GM12872 (cell line): ENCODE results near the gene HINT1.

Experiments
- TF ChIP-seq, protein P1 (sequence below): IDR thresholded peaks from 3 replicates; pipeline ENCODE4 v1.5.1; 2011; ENCODE audit warnings: low read depth, mild to moderate bottlenecking, low read length, moderate library complexity; ENCODE audit not compliant: insufficient read depth

Gene HINT1

DNA sequence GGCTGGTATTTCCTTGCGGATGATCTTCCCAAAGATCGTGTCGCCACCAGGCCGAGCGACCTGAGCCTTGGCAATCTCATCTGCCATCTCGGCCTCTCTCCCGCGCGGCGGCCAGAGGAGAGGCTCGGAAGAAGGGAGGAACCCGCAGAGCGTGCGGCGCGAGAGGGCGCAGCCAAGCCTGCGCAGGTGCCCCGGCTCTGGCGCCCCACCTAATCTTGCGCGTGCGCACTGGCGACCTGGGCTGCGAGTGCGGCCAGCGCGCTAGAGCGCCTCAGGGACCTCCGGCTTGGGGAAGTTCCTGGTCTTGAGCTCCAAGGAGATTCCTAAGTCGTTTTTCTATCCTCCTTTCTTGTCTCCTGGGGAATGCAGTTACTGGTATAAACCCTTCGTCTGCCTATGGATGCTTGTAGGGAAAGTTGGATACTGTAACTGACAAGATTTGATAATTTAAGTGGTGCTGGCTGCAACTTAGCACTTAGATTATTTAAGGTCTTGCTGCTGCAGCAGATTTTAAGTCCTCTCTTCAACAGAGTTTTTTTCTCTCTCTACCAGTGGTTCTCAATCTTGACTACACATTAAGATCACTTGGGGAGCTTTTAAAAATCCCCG, at the start of gene HINT1:
TSS of gene HINT1 (minus strand) at position 138 of the 609 bp plus-strand sequence. CDS start at position 87, 51 bp downstream.
- TF ChIP-seq, protein P1, sequence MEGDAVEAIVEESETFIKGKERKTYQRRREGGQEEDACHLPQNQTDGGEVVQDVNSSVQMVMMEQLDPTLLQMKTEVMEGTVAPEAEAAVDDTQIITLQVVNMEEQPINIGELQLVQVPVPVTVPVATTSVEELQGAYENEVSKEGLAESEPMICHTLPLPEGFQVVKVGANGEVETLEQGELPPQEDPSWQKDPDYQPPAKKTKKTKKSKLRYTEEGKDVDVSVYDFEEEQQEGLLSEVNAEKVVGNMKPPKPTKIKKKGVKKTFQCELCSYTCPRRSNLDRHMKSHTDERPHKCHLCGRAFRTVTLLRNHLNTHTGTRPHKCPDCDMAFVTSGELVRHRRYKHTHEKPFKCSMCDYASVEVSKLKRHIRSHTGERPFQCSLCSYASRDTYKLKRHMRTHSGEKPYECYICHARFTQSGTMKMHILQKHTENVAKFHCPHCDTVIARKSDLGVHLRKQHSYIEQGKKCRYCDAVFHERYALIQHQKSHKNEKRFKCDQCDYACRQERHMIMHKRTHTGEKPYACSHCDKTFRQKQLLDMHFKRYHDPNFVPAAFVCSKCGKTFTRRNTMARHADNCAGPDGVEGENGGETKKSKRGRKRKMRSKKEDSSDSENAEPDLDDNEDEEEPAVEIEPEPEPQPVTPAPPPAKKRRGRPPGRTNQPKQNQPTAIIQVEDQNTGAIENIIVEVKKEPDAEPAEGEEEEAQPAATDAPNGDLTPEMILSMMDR, result peak; percentile 26; the same call in 1 of the 3 replicates

DNA sequence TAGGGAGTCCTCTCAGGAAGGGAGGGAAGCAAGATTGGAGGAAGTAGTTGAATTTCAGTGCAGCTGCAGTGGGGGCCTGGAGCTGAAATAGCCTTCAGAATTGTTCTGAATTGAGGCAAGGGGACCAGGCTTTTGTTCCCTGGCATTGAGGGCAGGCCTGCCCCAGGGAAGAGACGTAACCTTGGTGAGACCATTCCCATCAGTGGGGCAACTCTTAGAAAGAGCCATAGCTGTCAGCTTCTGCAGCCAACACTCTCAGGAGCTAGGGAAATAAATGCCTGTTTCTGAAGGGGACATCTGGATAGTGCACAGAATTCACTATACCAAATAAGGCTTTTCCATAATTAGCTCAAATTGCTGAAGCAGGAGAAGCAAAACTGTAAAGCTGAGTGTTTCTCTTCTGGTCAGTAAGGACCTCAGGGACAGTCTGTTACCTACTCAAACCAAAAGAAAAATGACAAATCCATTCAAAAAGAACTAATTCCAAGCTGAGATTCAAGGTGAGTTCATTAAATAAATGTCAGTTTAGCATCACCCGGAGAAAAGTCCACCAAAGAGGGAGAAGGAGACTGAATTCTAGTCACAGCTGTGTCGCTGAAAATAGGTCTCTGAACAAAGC, 49.7 kb upstream of the HINT1 start:
- TF ChIP-seq, protein P1, result no peak

DNA sequence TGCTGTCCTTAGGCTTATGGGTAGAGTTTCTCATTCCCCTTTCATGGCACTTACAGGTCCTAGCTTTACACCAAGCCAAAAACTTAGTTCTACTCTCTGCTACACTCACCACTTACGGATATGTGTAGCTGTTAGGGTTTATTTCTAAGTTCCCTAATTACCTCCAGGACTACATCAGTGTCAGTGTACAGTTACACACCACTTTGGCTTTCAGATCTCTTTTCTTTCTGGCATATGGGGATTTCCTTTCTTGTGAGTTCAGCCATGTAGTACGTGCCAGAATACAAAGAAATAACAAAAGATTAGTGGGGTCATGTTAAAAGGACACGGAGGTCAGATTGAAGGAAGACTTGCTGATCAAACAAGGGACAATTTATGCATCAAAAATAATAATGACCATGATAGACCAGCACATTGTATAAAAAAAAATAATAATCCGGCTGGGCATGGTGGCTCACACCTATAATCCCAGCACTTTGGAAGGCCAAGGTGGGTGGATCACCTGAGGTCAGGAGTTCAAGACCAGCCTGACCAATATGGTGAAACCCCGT, 47.5 kb upstream of the HINT1 start:
- TF ChIP-seq, protein P1, result no peak

DNA sequence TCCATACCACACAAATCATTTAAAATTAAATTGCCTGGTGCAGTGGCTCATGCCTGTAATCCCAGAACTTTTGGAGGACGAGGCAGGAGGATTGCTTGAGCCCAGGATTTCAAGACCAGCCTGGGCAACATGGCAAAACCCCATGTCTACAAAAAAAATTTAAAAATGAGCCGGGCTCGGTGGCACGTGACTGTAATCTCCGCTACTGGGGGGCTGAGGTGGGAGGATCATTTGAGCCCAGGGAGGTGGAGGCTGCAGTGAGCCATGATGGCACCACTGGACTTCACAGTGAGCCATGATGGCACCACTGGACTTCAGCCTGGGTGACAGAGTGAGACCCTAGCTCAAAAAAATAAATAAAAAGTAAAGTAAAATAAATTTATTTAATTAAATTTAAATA, 46.6 kb upstream of the HINT1 start:
- TF ChIP-seq, protein P1, result no peak

DNA sequence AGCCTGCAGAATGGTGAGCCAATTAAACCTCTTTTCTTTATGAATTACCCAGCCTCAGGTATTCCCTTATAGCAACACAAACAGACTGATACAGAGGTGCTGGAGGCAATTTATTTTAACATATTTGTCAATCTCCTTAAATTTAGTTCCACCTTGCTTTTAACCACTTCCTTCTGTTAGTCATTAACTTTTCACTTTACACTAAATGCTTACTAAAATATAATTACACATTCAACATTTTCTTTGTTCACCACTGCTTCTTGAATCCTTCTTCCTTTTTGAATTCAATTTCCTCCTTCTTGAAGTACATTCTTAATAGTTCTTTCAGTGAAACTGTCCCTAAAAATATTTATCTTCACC, 45.1 kb upstream of the HINT1 start:
- TF ChIP-seq, protein P1, result no peak

DNA sequence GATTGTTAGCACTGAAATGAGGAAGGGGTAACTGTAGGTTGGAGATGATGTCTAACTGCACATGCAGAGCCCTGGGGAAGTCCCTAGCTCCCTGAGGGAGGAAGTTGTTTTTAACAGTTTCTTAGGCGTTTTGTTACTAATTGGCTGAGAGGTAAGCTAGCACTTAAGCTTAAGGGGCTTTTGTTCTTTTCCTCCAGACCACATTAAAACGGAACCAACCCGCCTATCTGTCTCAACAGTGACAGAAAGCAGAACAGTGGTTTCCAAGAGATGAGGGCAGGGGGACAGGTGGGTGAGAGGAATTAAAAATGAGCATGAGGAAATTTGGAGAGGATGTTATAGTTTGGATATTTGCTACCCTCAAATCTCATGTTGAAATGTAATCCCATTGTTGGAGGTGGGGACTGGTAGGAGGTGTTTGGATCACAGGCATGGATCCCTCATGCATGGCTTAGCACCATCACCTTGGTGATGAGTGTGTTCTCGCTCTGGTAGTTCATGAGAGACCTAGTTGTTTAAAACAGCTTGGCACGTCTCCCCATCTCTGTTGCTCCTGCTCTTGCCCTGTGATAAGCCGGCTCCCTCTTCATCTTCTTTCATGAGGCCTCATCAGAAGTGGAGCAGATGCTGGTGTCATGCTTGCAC, 44.6 kb upstream of the HINT1 start:
- TF ChIP-seq, protein P1, result no peak

DNA sequence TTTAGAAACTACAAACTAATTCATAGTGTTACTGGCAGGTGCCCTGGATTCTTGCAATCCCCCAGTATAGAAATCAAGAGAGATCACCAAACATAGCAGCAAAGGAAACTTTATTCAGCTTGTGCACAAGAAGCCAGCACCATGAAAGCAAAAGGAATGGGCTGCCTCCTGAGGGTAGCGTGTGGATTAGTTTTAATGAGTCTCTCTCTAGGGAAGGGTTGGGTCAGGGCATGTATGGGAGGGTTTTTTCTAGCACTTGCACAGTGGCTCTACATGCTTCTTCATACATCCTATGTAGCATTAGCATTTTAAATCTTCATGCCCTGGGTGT, 44.1 kb upstream of the HINT1 start:
- TF ChIP-seq, protein P1, result no peak
